ENCODE data around the gene POLD1.
"Not testable (repeated sequence)": the region's sequence is repeated elsewhere in the genome, so short reads cannot be mapped to it uniquely, and the experiment has no call there.

The POLD1 gene

GRCh38 chr19:50383852-50384684 lies at the start of gene POLD1:
POLD1 (plus strand) TSS chr19:50384347; CDS start chr19:50398852, 14,505 bp downstream.
- DNase-seq (ENCODE audit: low spot score), result peak; percentile 99

- no peak for DNase-seq (ENCODE audit: low spot score)
These were observed 49.3 kb upstream of the POLD1 start for GRCh38 chr19:50334741-50335421.

GRCh38 chr19:50337031-50337430 lies 47.1 kb upstream of the POLD1 start:
- not testable (repeated sequence) for DNase-seq (ENCODE audit: low spot score)

- no peak for DNase-seq (ENCODE audit: low spot score)
These were observed 43.8 kb upstream of the POLD1 start for GRCh38 chr19:50340331-50340730.

GRCh38 chr19:50341091-50341564 lies 43.0 kb upstream of the POLD1 start:
- DNase-seq (ENCODE audit: low spot score), result no peak

GRCh38 chr19:50344661-50345318 lies 39.4 kb upstream of the POLD1 start:
- DNase-seq (ENCODE audit: low spot score), result no peak

GRCh38 chr19:50347089-50347581 lies 37.0 kb upstream of the POLD1 start:
- DNase-seq (ENCODE audit: low spot score), result not testable (repeated sequence)

- no peak for DNase-seq (ENCODE audit: low spot score)
These were observed 34.7 kb upstream of the POLD1 start for GRCh38 chr19:50349277-50350057.

GRCh38 chr19:50352242-50352641 lies 31.9 kb upstream of the POLD1 start:
- DNase-seq (ENCODE audit: low spot score), result no peak

- not testable (repeated sequence) for DNase-seq (ENCODE audit: low spot score)
These were observed 30.7 kb upstream of the POLD1 start for GRCh38 chr19:50353487-50353880.

- no peak for DNase-seq (ENCODE audit: low spot score)
These were observed 27.4 kb upstream of the POLD1 start for GRCh38 chr19:50356691-50357177.

- peak; percentile 81 for DNase-seq (ENCODE audit: low spot score)
These were observed 26.7 kb upstream of the POLD1 start for GRCh38 chr19:50357178-50358100.

GRCh38 chr19:50358483-50359327 lies 25.4 kb upstream of the POLD1 start:
- peak; percentile 58 for DNase-seq (ENCODE audit: low spot score)

GRCh38 chr19:50359328-50359818 lies 24.8 kb upstream of the POLD1 start:
- DNase-seq (ENCODE audit: low spot score), result no peak

- no peak for DNase-seq (ENCODE audit: low spot score)
These were observed 22.7 kb upstream of the POLD1 start for GRCh38 chr19:50361290-50362029.

- no peak for DNase-seq (ENCODE audit: low spot score)
These were observed 22.1 kb upstream of the POLD1 start for GRCh38 chr19:50362030-50362412.

- no peak for DNase-seq (ENCODE audit: low spot score)
These were observed 21.3 kb upstream of the POLD1 start for GRCh38 chr19:50362656-50363424.

All from hematopoietic multipotent progenitor cell treated with erythropoietin and hydrocortisone succinate and interleukin-3 and kit ligand, for 17 days (in vitro differentiated cells).